Measurements from ENCODE around the gene CDH10.

Gene CDH10

DNA sequence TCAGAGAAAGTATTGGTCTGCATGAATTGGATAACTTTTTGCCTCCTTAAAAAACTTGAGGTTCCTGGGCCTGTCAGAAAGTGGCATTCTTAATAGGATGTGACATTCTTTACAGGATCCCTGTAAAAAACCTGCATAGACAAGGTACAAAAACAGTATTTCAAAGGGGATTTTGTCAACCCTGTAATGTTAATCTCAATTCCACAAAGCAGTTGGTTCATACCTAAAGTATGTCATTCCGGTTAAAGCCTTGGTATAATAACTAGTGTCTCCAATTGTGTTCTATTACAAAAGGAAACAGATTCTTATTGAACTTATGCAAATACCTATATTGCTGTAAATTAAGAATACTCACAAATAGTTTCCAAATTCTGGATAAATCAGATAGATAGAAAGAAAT is 169.7 kb downstream of the CDH10 start:
- no peak for DNase-seq

DNA sequence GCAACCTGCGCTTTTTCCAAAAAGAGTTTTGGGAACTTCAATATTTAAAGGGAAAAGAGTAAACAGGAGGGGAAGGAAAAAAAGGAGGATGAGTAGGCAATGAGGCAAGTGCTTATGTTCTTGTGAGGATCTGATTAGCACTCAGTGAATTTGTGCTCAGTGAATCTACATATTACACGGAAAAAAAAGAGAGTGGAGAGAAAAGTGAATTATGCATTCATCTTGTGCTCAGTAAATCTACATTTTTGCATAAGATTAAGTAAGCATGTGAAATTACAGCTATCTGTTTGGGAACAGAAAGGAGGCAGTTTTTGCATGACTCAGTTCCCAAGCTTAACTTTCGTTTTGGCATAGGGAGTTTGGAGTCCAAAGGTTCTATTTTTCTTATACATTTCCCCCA is 170.1 kb downstream of the CDH10 start:
- no peak for DNase-seq

DNA sequence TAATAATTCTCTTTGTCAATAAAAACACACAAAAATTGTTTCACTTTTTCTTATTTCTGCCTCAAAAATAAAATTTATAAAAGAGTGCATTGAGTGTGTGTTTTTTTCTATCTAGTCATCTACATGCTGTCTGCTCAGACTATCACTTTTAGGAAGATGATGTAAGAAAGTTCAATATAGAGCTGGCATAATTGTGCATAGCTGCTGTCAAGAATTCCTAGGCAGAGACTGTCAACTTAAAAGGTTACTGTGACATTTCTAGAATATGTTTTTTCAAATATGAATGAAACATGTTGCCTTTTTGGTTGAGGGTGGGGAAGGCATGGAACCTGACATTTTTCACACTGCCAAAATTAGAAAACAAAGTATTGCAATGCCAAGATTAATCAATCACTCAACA is 172.3 kb downstream of the CDH10 start:
- no peak for DNase-seq

- DNase-seq = no peak
These were observed 200.4 kb downstream of the CDH10 start for GRCh38 chr5:24444414-24444813.

GRCh38 chr5:24439465-24439864 is 205.3 kb downstream of the CDH10 start:
- DNase-seq = no peak

All from NCI-H774 (cell line).